Midbrain (tissue), 1 donor: Measurements from ENCODE around the gene DENND2A.
A peak's percentile ranks its signal among the peaks of the same experiment; 100 is the strongest.

ENCODE experiments used
- DNase-seq: peaks from one replicate; lab custom pipeline; 2025; lab: John Stamatoyannopoulos, UW

Gene DENND2A

DNA sequence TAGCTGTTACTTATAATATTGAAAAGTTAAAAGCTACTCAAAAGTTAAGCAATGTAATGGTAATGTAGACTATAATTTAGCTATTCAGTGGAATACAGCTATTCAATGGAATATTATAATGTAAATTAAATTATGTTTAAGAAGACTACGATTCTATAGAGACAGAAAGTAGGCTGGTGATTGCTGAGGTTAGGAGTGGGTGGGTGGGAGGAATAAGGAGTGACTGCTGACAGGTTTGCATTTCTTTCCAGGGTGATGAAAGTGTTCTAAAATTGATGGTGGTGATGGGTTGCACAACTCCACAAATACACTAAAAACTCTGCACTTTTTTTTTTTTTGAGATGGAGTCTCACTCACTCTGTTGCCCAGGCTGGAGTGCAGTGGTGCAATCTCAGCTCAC is 21.4 kb downstream of the DENND2A start:
- no peak for DNase-seq

DNA sequence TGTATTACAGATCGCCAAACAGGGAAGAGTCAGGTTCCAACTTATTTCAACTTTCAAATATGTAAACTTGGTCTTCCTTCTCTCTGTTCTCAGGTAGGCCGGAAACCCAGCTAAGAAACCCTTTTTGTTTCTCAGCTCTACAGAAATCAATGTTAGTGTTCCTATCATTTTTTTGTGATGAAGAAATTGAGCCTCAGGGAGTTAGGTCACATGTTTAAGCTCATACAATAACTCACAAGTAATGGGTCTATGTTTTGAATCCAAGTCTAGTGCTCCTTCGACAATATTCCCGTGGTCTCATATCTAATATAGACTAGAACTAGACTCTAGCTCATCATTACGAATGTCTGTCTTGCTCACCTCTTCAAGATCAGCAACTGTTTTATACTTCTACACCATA is 22.3 kb downstream of the DENND2A start:
- DNase-seq, result no peak

DNA sequence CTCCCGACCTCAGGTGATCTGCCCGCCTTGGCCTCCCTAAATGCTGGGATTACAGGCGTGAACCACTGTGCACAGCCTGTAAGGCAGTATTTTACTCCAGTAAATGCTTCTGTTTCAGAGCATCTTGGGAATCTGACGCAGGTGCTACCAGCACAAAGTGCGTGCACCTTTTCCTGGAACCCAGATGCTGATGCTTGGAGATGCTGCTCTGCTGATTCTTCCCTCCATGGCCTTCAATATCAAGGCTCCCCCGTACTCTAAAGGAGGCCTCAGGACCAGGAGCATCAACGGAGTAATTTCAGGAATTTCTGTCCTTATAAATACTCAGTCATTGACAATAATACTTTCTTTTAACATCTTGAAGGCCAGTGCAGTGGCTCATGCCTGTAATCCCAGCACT is 23.5 kb downstream of the DENND2A start:
- DNase-seq, result no peak

DNA sequence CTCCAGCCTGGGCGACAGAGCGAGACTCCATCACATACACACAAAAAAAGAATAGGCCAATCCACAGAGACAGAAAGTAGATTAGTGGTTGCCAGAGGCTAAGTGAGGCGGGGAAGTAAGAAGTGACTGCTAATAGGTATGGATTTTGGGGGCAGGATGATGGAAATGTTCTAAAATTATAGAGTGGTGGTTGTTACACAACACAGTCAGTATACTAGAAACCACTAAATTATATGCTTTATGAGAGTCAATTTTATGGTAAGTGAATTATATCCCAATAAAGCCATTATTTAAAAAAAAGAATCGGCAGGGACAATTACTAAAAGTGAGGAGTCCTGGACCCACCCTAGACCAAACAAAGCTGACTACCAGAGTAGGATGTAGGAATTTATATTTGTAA is 24.3 kb downstream of the DENND2A start:
- DNase-seq, result no peak

DNA sequence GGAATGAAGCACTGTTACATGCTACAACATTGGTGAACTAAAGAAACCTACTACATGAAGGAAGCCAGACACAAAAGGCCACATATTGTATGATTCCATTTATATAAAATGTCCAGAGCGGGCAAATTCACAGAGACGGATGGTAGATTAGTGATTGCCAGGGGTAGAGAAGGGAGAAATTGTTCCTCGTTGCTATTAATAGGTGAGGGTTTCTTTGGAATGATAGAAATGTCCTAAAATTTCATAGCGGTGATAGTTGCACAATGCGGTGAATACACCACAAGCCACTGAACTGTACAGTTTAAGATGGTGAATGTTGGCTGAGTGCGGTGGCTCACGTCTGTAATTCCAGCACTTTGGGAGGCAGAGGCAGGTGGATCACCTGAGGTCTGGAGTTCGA is 29.0 kb downstream of the DENND2A start:
- no peak for DNase-seq

DNA sequence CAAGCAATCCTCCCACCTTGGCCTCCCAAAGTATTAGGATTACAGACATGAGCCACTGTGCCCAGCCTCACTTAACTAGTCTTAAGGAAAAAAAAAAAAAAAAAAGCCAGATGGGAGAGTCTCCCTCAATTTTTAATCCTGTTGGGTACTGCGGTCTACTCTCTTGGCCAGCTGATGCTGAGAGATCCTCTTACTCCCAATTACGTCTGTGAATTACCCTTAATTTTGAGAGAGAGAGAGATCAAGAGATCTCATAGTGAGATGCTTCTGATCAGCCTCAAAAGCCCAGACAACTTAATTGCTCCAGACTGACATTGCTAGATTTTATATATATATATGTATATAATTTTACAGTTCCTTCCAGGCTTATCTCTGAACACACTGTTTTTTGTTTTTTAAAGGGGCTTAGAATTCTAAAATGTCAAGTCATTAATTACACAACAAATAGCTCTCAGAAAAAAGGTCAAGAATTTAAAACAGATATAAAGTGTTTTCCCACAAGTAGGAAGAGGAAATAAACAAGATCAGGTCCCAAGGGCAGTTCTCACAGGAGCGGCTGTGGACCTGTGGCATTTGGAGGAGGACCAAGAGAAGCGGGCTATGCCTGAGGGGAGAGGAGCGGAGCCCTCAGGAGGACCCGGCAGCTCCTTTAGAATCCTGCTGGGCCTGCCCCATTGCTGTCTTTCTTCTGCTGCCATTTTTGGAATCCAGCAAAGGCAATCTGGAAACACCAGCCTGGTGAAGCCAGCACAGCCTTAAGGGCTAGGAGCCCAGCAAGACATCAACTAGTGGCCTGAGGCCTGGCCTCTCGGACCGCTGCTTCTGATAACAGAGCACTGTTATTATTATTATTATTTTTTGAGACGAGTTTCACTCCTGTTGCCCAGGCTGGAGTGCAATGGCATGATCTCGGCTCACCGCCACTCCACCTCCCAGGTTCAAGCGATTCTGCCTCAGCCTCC is 30.1 kb downstream of the DENND2A start:
- no peak for DNase-seq

DNA sequence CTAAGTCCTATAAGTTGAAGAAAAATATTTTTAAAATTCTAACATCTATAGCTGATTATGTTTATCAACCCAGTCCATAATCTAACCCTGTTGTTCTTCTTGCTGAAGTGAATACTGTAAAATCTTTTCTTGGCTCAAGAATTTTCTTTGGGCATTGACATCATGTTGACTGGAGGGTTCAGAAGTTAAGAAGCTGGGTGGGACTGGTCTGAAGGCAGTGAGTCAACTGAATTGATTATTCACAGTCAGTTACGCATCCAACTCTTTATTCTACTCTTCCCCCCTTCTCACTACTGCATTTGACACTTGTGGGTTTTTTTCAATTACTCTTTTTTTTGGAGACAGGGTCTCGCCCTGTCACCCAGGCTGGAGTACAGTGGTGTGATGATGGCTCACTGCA is 31.0 kb downstream of the DENND2A start:
- DNase-seq, result no peak

DNA sequence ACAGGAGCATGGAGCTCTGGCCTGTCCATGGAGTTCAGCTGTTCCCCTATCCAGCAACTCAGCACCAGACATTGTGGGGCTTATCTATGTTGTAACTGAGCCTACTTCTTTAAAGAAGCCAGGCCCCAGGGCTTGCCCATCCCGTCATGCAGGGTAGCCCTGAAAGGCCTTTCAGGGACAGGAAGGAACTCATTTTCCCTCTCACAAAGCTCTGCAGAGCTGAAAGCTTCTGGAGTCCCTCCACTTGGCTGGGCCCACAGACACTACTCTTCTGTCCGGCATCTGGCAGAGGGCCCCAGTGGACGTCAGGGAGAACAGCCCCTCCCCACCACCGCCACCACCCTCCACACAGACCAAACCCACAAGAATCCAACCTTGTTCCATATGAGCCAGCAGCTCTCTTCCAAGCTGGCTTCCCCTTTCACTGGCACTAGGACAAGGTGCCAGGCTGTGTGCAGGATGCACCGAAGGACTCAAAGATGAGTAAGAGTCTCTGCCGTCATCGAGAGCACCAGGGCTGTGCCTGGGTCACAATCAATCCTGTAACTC is 33.1 kb downstream of the DENND2A start:
- peak; percentile 82 for DNase-seq

DNA sequence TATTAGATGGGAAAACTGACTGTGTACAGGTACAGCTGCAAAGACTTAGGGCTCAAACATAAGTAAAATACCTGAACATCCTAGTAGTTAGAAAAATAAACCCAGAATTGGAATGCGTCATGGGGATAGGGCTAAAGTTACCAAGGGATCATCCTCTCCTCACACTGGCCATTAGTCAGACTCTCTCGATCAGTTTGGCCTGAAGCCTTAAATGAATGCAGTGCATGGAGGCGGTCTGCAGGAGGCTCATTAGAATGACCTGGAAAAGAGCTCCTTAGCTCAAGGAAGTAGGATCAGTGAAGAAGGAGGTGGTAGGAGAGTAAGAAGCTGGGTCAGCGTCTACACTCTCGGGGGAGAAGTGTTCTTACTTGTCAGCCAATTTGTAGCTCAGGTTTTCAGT is 35.3 kb downstream of the DENND2A start:
- no peak for DNase-seq

DNA sequence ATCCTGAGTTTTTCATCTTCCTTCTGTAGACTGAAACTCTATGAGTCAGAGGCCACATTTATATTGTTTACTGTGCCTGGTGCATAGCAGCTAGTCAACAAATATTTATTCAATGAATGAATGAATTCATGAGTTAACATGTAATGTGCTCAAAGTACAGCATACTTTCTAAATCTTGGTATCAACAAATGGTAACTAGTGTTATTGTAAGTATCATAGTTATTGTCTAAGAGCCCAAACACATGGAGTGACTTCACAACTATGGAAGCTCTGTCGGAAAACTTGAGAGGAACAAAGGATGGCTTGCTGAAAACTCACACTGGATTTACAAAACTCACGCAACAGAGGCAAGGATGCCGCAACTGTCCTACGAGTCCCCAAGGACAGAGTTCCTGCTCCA is 35.9 kb downstream of the DENND2A start:
- DNase-seq, result no peak

DNA sequence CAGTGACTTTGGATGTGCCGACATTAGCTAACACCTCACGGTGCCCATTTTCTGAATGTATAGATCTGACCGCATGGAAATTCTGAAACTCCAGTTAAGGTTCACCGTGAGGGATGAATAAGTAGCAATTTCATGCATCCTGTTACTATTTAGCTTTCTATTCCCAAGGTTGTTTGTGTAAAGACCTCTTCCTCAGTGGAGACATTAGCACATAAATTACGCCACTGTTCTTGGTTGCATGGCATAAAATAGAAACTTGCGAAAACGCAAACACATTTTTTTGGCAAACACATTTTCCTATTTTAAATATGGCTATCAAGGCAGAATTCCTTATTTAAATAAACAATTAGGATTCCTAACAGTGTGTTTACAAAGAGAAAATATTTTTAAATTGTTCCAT is 36.5 kb downstream of the DENND2A start:
- no peak for DNase-seq

DNA sequence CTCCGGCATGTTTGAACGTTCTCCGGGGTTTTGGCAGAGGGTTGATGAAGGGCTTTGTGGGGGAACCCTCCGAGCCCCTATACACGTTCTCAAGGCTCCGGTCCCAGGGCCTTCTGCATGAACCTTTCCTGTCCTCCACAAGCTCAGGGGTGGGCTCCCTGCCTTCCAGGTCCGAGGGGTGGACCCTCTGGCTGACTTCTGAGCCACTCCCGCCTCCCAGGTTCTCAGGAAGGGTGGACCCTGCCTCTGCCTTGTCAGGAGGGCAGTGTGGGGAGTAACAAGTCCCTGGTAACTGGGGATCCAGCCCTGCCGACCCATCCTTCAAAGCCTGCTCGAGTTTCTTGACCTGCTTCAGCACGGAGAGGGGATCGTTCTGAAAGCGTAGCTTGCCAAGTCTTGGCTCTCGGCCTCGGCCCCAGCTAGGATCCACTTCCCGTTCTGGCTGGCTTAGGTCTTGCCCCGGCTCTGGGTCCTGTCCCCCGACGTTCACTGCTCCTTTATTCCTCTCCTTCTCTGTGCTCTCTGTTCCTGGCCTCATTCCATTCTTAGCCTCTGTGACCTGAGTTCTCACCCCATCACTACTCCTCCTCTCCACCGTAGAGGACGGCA is 38.9 kb downstream of the DENND2A start:
- DNase-seq, result no peak

DNA sequence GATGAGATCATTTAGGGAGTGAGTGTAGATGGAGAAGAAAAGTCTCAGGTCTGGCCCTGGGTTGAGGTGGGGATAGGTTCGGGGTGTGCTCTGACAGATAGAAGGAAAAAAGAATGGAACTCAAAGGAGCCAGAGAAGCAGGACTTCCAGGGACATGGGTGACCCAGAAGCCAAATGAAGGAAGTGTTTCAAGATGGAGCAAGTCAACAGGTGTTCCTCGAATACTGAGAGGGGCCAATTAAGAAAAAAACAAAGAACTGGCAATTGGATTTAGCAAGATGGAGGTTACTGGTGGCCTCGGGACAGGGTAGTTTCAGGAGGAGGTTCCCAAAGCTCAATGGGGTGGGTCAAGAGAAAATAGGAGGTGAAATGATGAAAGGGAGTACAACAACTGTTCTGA is 40.3 kb downstream of the DENND2A start:
- no peak for DNase-seq

DNA sequence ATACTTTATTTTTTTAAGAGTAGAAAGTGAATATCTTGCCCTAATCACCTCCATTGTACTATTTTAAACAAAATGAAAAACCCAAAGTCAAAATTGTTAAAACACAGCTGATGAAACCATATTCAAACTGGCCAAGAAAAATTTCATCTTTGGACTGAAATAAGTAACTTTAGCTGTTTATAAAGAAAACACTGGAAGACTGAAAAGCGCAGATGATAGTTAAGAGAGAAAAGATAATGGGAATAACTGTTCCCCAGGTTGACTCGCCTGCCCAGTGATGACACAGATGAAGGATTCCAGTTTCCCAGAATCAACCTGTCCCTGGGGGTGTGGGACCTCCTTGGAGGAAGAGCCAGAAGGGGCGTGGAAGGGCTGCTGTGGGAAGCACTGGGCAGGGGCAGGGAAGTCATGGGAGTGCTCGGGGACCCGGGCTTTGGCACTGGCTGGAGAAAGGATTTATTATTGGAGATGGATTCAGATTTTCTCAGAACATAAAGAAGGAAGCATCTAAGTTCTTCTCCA is 43.1 kb downstream of the DENND2A start:
- no peak for DNase-seq

DNA sequence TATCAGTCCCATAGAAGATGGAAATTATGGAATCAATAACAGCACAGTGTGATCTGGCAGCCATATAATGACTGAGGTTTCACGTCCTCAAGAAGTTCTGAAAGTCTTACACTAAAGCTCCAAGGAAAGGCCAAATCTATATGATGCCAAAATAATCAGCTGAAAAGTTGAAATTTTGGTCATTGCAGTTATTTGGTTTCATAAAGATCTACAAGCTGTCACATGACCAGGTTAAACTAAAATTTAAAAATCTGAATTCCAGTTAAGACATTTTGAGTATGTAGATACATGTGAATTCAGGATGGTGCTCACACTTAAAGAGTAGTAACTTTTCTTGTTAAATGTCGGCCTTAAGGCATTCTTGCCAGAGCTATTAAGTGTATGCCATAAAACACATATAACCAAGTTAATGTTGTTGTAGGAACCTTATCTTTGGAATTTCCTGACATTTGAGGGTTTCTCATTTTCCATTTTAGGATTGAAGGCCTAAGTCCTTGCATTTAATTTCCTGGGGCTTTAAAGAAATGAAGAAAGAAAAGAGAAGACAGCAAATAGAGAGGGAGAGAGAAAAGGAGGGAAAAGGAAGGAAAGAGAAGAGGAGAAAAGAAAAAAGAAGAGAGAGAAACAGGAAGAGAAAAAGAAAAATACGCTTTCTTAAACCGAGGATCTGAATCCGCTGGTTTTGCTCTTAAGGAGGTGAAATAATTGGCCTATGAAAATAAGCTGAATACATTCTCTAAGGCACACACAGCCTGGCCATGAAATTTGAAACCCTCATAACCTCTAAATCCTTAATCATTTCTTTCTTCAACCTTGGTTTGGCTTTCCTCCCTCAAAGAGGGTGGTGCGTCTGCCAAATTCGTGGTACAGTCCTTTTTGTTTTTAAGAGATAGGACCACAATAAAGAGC is 43.8 kb downstream of the DENND2A start:
- no peak for DNase-seq

DNA sequence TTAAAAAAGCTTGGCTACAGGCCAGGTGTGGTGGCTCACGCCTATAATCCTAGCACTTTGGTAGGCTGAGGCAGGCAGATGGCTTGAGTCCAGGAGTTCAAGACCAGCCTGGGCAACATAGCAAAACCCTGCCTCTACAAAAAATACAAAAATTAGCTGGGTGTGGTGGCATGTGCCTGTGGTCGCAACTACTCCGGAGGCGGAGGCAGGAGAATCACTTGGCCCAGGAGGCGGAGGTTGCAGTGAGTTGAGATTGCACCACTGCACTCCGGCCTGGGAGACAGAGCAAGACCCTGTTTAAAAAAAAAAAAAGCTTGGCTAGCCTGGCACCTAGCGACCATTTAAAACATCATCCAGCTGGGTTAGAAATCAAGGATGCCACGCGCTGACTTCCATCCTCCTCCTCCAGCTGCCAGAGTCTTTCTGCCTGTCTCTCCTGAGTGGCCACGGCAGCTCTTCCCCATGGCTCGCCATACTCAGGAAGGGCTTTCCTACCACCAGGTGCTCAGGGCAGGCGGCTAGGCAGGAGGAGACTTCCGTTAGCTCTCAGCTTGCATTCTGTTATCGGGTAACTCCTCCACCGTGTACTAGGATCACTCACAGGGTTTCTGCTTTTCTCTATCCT is 45.0 kb downstream of the DENND2A start:
- no peak for DNase-seq

DNA sequence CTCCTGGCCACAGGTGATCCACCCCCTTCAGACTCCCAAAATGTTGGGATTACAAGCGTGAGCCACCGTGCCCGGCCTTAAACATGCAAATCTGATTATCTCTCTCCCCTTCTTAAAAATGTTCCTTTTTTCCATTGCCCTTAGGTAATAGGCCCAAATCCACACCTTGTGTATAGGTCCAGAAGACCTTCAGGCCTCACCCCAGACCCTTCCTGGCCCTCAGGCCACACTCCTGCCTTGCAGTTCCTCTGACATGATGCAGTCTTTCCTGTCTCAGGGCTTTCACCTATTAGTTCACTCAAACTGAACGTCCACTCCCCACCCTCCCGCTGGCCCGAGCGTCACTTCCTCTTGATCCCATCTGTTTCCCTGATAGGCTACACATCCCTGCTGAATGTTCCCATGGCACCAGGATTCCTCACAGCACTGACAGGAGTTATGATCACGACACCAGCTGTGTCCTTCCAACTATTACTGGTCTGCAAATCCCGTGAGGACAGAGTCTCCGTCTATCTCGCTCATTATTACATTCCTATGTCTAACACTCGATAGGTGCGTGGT is 46.4 kb downstream of the DENND2A start:
- no peak for DNase-seq

DNA sequence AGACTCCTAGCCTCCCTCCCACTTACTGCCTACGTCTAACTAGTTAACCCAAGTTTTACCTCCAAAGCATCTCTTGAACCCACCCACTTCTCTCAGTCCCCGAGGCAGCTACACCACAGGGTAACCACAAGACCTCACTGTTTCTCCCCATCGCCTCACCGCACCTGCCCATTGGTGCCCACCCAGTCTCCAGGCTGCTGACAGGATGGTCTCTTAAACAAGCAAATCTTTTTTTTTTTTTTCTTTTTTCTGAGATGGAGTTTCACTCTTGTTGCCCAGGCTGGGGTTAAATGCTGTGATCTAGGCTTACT is 47.0 kb downstream of the DENND2A start:
- DNase-seq, result no peak

DNA sequence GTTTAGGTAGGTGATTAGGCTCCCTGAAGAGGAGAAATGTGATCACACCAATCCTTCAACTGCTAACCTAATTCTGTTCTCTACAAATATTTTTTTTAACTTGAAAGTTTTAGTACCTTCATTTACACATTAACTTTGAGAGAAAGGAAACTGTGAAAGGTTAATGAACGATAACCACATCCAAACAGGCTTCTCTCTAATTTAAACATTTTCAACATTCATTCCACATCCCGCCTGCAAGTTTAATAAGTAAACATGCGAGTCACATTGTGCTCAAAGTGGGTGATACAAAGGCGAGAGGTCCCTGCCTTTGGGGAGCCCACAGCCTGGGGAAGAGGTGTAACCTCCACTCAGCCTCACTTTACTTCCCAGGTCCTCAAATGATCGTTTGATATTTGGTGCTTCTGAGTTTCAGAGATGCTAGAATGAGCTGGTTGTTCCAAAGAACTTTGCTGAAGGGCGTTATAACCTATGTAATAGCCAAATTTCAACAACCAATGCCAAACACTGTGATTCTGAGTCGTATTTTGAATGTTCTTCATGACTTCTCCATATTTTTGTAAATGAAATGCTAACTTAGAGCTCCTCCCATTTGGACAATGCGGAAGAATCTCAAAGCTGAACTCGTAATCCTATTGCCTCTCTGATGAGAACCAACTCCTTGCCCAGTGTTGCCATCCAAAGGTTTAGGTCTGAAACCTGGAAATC is 47.5 kb downstream of the DENND2A start:
- no peak for DNase-seq

DNA sequence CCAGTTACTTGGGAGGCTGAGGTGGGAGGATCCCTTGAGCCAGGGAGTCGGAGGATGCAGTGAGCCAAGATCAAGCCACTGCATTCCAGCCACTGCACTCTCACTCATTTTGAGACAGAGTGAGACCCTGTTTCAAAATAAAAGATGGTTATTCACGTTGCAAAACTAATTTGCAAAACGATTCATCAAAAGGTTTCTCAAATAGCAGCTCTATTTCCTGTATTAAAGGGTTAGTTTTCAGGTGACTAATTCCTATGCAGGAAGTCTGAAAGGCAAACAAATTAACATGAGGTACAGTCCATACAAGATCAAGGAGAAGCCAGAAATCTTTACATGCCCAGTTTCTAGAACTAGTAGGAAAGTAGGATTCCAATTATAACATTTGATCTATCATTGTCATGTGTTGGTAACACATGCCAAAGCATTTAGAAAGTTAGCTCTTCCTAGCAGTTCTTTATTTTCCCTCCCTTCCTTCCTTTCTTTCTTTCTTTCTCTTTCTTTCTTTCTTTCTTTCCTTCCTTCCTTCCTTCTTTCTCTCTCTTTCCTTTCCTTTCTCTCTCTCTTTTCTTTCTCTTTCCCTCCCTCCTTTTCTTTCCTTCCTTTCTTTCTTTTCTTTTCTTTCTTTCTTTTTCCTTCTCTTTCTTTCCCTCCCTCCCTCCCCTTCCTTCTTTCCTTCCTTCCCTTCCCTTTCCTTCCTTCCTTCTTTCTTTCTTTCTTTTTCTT is 49.3 kb downstream of the DENND2A start:
- no peak for DNase-seq
